ENCODE data around the gene TOR2A. TPM values are rescaled to one million over a fixed set of nuclear protein-coding genes. Genes with fewer than 3 reads are reported as not detected.
"Not testable (repeated sequence)": the region's sequence is repeated elsewhere in the genome, so short reads cannot be mapped to it uniquely, and the experiment has no call there.

The TOR2A gene
- polyA plus RNA-seq, 3 donors: 57.4 to 63.8 (median 60.0) TPM

GRCh38 chr9:127758843-127759242 is 23.7 kb upstream of the TOR2A start:
- no peak for TF ChIP-seq CTCF (IDR thresholded peaks at IDR 0.05)
- H3K36me3 Mint-ChIP-seq: peaks cover 35 to 77% of the 10 kb centered on the region in 2 donors
- Histone ChIP-seq H3K9me3 (replicated peaks in 1 of 2; ENCODE audit: control insufficient read depth in 1 of 2, insufficient read depth in 1 of 2, low read length in 2 of 2) (no peaks in the 10 kb centered on the region), H3K36me3 (replicated peaks in 1 of 2; ENCODE audit: control insufficient read depth in 1 of 2, insufficient read depth in 2 of 2, low read length in 2 of 2) (peaks cover 42 to 74% of the 10 kb centered on the region in 2 donors), H3K27ac (ENCODE audit: low read depth in 1 of 2, low read length in 2 of 2) (no peak overlapping the region), H3K27me3 (ENCODE audit: control insufficient read depth in 2 of 2, insufficient read depth in 2 of 2, low read length in 2 of 2) (no peaks in the 10 kb centered on the region), H3K4me2 (replicated peaks; ENCODE audit: extremely low read depth, low read length, poor library complexity, severe bottlenecking) (no peak overlapping the region), H3K4me3 (replicated peaks in 1 of 3; ENCODE audit: low read depth in 2 of 3, low read length in 3 of 3) (no peak overlapping the region), H3K79me2 (ENCODE audit: insufficient read depth, low read length) (peaks cover 76% of the 10 kb centered on the region), H3K4me1 (ENCODE audit: control insufficient read depth in 1 of 2, insufficient read depth in 2 of 2, low read length in 2 of 2) (peaks cover 20 to 23% of the 10 kb centered on the region in 2 donors), H2AFZ (ENCODE audit: insufficient read depth, low read depth, low read length, poor library complexity, severe bottlenecking) (no peak overlapping the region), H4K20me1 (ENCODE audit: insufficient read depth, low read length) (peaks cover 96% of the 10 kb centered on the region), H3K9ac (ENCODE audit: insufficient read depth, low read length, poor library complexity, severe bottlenecking) (no peak overlapping the region)
- H3K4me3 Mint-ChIP-seq: no peak overlapping the region
- H3K4me1 Mint-ChIP-seq: peaks cover 23% of the 10 kb centered on the region
- no peaks in the 10 kb centered on the region for H3K9me3 Mint-ChIP-seq
- DNase-seq: no peak
- 100% methylated on average over 1 of the region's 5 CpGs for WGBS (ENCODE audit: insufficient coverage)
- H3K27ac Mint-ChIP-seq: peak overlapping the region in 5 of 7 donors; percentile 0 to 75 (median 52)
- peaks cover 0 to 1% (median 1%) of the 10 kb centered on the region in 3 donors for H3K27me3 Mint-ChIP-seq (ENCODE audit: low read depth in 3 of 3)
- intact Hi-C loops (cut with micrococcal nuclease): no loop called here

- H3K9me3 Mint-ChIP-seq; H3K27ac ChIP-seq (ENCODE audit: low read depth in 1 of 2, low read length in 2 of 2); intact Hi-C loops (cut with micrococcal nuclease); H3K4me1 ChIP-seq (ENCODE audit: control insufficient read depth in 1 of 2, insufficient read depth in 2 of 2, low read length in 2 of 2); H3K4me1 Mint-ChIP-seq; H3K27me3 Mint-ChIP-seq (ENCODE audit: low read depth in 3 of 3); H3K27me3 ChIP-seq (ENCODE audit: control insufficient read depth in 2 of 2, insufficient read depth in 2 of 2, low read length in 2 of 2); H3K4me2 ChIP-seq (replicated peaks; ENCODE audit: extremely low read depth, low read length, poor library complexity, severe bottlenecking); H3K4me3 Mint-ChIP-seq; H2AFZ ChIP-seq (ENCODE audit: insufficient read depth, low read depth, low read length, poor library complexity, severe bottlenecking); H3K9me3 ChIP-seq (replicated peaks in 1 of 2; ENCODE audit: control insufficient read depth in 1 of 2, insufficient read depth in 1 of 2, low read length in 2 of 2); DNase-seq; H3K4me3 ChIP-seq (replicated peaks in 1 of 3; ENCODE audit: low read depth in 2 of 3, low read length in 3 of 3); H3K9ac ChIP-seq (ENCODE audit: insufficient read depth, low read length, poor library complexity, severe bottlenecking): not testable (repeated sequence)
- H4K20me1 ChIP-seq (ENCODE audit: insufficient read depth, low read length): peaks cover 96% of the 10 kb centered on the region
- H3K36me3 ChIP-seq (replicated peaks in 1 of 2; ENCODE audit: control insufficient read depth in 1 of 2, insufficient read depth in 2 of 2, low read length in 2 of 2): peaks cover 56 to 92% of the 10 kb centered on the region in 2 donors
- H3K27ac Mint-ChIP-seq: peak overlapping the region in 1 of 7 donors; percentile 15
- H3K79me2 ChIP-seq (ENCODE audit: insufficient read depth, low read length): peaks cover 70% of the 10 kb centered on the region
- peaks cover 37 to 85% of the 10 kb centered on the region in 2 donors for H3K36me3 Mint-ChIP-seq
- WGBS (ENCODE audit: insufficient coverage): 93% methylated on average over 8 of the region's 11 CpGs
Measured at GRCh38 chr9:127756776-127757175, 21.7 kb upstream of the TOR2A start.

Measured in CD14-positive monocyte (primary cell).